Neural progenitor cell (in vitro differentiated cells): ENCODE results near the gene PRDM2. TPM values are rescaled to one million over a fixed set of nuclear protein-coding genes. Genes with fewer than 3 reads are reported as not detected.
A peak's percentile ranks its signal among the peaks of the same experiment; 100 is the strongest.

Experiments used
- DNase-seq: peaks from one replicate; pipeline ENCODE4 v3.0.0-alpha.2; 2016; ENCODE audit warnings: low spot score
- H2AFZ ChIP-seq: fragments of 200-600 bp; sonication (generic); replicated peaks from 2 replicates; pipeline ENCODE4 v1.6.1; 2016; ENCODE audit warnings: antibody characterized with exemption
- H3F3A ChIP-seq: fragments of 200-600 bp; sonication (generic); 2 replicates; pipeline ENCODE4 v1.6.1; 2016; ENCODE audit warnings: antibody characterized with exemption, low read depth
- H3K27ac ChIP-seq: fragments of 200-600 bp; sonication (generic); 2 replicates; pipeline ENCODE4 v1.5.1; 2016; ENCODE audit warnings: mild to moderate bottlenecking
- H3K27me3 ChIP-seq: fragments of 200-600 bp; sonication (generic); 2 replicates; pipeline ENCODE4 v1.6.1; 2016; ENCODE audit warnings: mild to moderate bottlenecking, moderate library complexity
- H3K36me3 ChIP-seq: fragments of 200-600 bp; sonication (generic); 2 replicates; pipeline ENCODE4 v1.5.1; 2016
- H3K4me1 ChIP-seq: fragments of 200-600 bp; sonication (generic); 2 replicates; pipeline ENCODE4 v1.6.1; 2016; ENCODE audit warnings: mixed run types
- H3K4me2 ChIP-seq: fragments of 200-600 bp; sonication (generic); 2 replicates; pipeline ENCODE4 v1.6.1; 2016
- H3K4me3 ChIP-seq: fragments of 200-600 bp; sonication (generic); 2 replicates; pipeline ENCODE4 v1.5.1; 2016
- H3K79me2 ChIP-seq: fragments of 200-600 bp; sonication (generic); 2 replicates; pipeline ENCODE4 v1.6.1; 2016; ENCODE audit warnings: low read depth
- H3K9ac ChIP-seq: fragments of 200-600 bp; sonication (generic); 2 replicates; pipeline ENCODE4 v1.6.1; 2016
- H3K9me3 ChIP-seq: fragments of 200-600 bp; sonication (generic); 2 replicates; pipeline ENCODE4 v1.5.1; 2016; ENCODE audit warnings: low read depth
- H4K20me1 ChIP-seq: fragments of 200-600 bp; sonication (generic); 2 replicates; pipeline ENCODE4 v1.6.1; 2016; ENCODE audit warnings: low read depth
- H3K27ac Mint-ChIP-seq: 3 replicates; pipeline ENCODE4 v1.8.0; 2021; ENCODE audit warnings: mixed read lengths
- H3K27me3 Mint-ChIP-seq: 2 replicates; pipeline ENCODE4 v1.8.0; 2022; ENCODE audit warnings: low read depth, mild to moderate bottlenecking, inconsistent platforms, moderate library complexity, mixed read lengths; ENCODE audit not compliant: insufficient read depth
- H3K36me3 Mint-ChIP-seq: 3 replicates; pipeline ENCODE4 v1.8.0; 2021; ENCODE audit warnings: mixed read lengths
- H3K4me1 Mint-ChIP-seq: 3 replicates; pipeline ENCODE4 v1.8.0; 2021; ENCODE audit warnings: mixed read lengths
- H3K4me3 Mint-ChIP-seq: 3 replicates; pipeline ENCODE4 v1.8.0; 2021; ENCODE audit warnings: mild to moderate bottlenecking, moderate library complexity, mixed read lengths
- H3K9me3 Mint-ChIP-seq: 3 replicates; pipeline ENCODE4 v1.8.0; 2020; ENCODE audit warnings: mixed read lengths
- CTCF ChIP-seq: fragments of 200-600 bp; sonication (generic); IDR thresholded peaks from 2 replicates; pipeline ENCODE4 v1.5.1; 2017; ENCODE audit warnings: antibody characterized with exemption, mild to moderate bottlenecking
- EZH2 ChIP-seq: fragments of 200-600 bp; sonication (generic); IDR thresholded peaks from 2 replicates; pipeline ENCODE4 v1.6.1; 2017; ENCODE audit warnings: antibody characterized with exemption, mild to moderate bottlenecking, moderate library complexity
- EZH2phosphoT487 ChIP-seq: fragments of 200-600 bp; sonication (generic); IDR thresholded peaks from 2 replicates; pipeline ENCODE4 v1.6.1; 2017; ENCODE audit warnings: antibody characterized with exemption
- total RNA-seq: library from RNA; depleted of rRNA; stranded (reverse); fragments of >200 nt; gene quantifications from 2 replicates; pipeline ENCODE4 v1.2.3, GENCODE V29; 2015; ENCODE audit warnings: low replicate concordance

PRDM2 gene
- total RNA-seq, 1 donor from 2014 or later = 22.0 TPM

DNA sequence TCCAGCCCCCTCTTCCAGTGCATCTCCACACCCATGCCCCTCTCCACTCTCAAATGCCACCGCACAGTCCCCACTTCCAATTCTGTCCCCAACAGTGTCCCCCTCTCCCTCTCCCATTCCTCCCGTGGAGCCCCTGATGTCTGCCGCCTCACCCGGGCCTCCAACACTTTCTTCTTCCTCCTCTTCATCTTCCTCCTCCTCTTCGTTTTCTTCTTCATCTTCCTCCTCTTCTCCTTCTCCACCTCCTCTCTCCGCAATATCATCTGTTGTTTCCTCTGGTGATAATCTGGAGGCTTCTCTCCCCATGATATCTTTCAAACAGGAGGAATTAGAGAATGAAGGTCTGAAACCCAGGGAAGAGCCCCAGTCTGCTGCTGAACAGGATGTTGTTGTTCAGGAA, 80.8 kb downstream of the PRDM2 start:
- Histone ChIP-seq H2AFZ (no peak overlapping the region), H3K27ac (no peak overlapping the region), H3K36me3 (peaks cover 6% of the 10 kb centered on the region), H3K79me2 (no peaks in the 10 kb centered on the region), H3K9ac (no peak overlapping the region), H3F3A (no peaks in the 10 kb centered on the region), H4K20me1 (peaks cover 20% of the 10 kb centered on the region), H3K4me1 (no peaks in the 10 kb centered on the region), H3K9me3 (no peaks in the 10 kb centered on the region), H3K27me3 (no peaks in the 10 kb centered on the region), H3K4me2 (no peak overlapping the region), H3K4me3 (no peak overlapping the region)
- no peaks in the 10 kb centered on the region for H3K9me3 Mint-ChIP-seq
- H3K4me3 Mint-ChIP-seq = no peak overlapping the region
- DNase-seq = no peak
- no peaks in the 10 kb centered on the region for H3K27me3 Mint-ChIP-seq
- no peak overlapping the region for H3K27ac Mint-ChIP-seq
- peaks cover 23% of the 10 kb centered on the region for H3K4me1 Mint-ChIP-seq
- no peak for TF ChIP-seq EZH2phosphoT487
- H3K36me3 Mint-ChIP-seq = peaks cover 43% of the 10 kb centered on the region

DNA sequence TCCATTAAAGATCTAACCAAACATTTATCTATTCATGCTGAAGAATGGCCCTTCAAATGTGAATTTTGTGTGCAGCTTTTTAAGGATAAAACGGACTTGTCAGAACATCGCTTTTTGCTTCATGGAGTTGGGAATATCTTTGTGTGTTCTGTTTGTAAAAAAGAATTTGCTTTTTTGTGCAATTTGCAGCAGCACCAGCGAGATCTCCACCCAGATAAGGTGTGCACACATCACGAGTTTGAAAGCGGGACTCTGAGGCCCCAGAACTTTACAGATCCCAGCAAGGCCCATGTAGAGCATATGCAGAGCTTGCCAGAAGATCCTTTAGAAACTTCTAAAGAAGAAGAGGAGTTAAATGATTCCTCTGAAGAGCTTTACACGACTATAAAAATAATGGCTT, 81.2 kb downstream of the PRDM2 start:
- Histone ChIP-seq H3K4me1 (no peaks in the 10 kb centered on the region), H3K9ac (no peak overlapping the region), H3K9me3 (no peaks in the 10 kb centered on the region), H4K20me1 (peaks cover 23% of the 10 kb centered on the region), H3K27me3 (no peaks in the 10 kb centered on the region), H3F3A (no peaks in the 10 kb centered on the region), H3K79me2 (no peaks in the 10 kb centered on the region), H3K27ac (no peak overlapping the region), H3K36me3 (peaks cover 6% of the 10 kb centered on the region), H3K4me2 (no peak overlapping the region), H2AFZ (no peak overlapping the region), H3K4me3 (no peak overlapping the region)
- Mint-ChIP-seq H3K27me3 (no peaks in the 10 kb centered on the region), H3K4me1 (peaks cover 25% of the 10 kb centered on the region), H3K9me3 (no peaks in the 10 kb centered on the region), H3K27ac (no peak overlapping the region), H3K36me3 (peaks cover 47% of the 10 kb centered on the region), H3K4me3 (no peak overlapping the region)
- TF ChIP-seq CTCF = no peak
- no peak for DNase-seq

GRCh38 chr1:13781907-13782633, 82.1 kb downstream of the PRDM2 start:
- no peaks in the 10 kb centered on the region for H3K4me1 ChIP-seq
- peaks cover 31% of the 10 kb centered on the region for H4K20me1 ChIP-seq
- no peak for DNase-seq
- H3K27me3 ChIP-seq = no peaks in the 10 kb centered on the region
- H3K27ac ChIP-seq = no peak overlapping the region
- H3K36me3 ChIP-seq = peaks cover 6% of the 10 kb centered on the region
- no peak overlapping the region for H3K4me3 Mint-ChIP-seq
- no peak overlapping the region for H3K4me3 ChIP-seq
- H3K27me3 Mint-ChIP-seq = no peaks in the 10 kb centered on the region
- H3F3A ChIP-seq = no peaks in the 10 kb centered on the region
- peaks cover 26% of the 10 kb centered on the region for H3K4me1 Mint-ChIP-seq
- H3K79me2 ChIP-seq = no peaks in the 10 kb centered on the region
- no peak overlapping the region for H3K4me2 ChIP-seq
- H3K27ac Mint-ChIP-seq = no peak overlapping the region
- no peak for TF ChIP-seq CTCF
- TF ChIP-seq EZH2 = no peak
- TF ChIP-seq EZH2phosphoT487 = no peak
- no peaks in the 10 kb centered on the region for H3K9me3 Mint-ChIP-seq
- no peak overlapping the region for H2AFZ ChIP-seq
- H3K36me3 Mint-ChIP-seq = peaks cover 51% of the 10 kb centered on the region
- H3K9me3 ChIP-seq = no peaks in the 10 kb centered on the region
- no peak overlapping the region for H3K9ac ChIP-seq

DNA sequence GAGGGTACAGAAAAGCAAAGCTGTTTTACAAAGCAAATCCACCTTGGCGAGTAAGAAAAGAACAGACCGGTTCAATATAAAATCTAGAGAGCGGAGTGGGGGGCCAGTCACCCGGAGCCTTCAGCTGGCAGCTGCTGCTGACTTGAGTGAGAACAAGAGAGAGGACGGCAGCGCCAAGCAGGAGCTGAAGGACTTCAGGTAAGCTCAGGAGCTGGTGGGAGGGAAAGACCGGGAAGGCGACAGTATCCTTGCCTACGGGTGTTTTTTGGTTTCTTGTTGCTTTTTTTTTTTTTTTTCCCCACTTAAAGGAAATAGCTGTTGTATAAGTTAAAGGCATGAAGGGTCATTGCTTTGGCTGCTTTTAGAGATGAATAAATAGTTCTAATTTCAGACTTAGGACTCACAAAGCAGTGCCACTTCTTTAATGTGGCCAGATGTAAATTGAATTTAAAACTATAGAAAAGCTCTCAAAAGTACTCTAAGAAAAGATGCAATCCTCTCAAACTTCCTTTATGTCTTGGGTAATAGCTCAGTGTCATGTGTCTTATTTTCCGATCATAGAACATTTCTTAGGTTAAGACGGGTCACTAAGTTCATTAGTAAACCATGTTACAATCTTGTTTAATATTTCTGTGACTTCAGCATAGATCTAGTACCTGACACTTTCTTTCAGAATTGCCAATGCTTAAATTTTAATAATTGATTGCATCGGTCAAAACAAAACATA, 82.8 kb downstream of the PRDM2 start:
- H3K4me1 ChIP-seq = no peaks in the 10 kb centered on the region
- Mint-ChIP-seq H3K27ac (peak overlapping the region; percentile 90), H3K9me3 (no peaks in the 10 kb centered on the region), H3K4me3 (no peak overlapping the region), H3K36me3 (peaks cover 51% of the 10 kb centered on the region), H3K4me1 (peaks cover 26% of the 10 kb centered on the region), H3K27me3 (no peaks in the 10 kb centered on the region)
- peaks cover 6% of the 10 kb centered on the region for H3K36me3 ChIP-seq
- TF ChIP-seq EZH2phosphoT487 = no peak
- TF ChIP-seq EZH2 = no peak
- no peak for TF ChIP-seq CTCF
- DNase-seq = no peak
- no peak overlapping the region for H3K9ac ChIP-seq
- H3K79me2 ChIP-seq = no peaks in the 10 kb centered on the region
- H3K9me3 ChIP-seq = no peaks in the 10 kb centered on the region
- H3K4me2 ChIP-seq = no peak overlapping the region
- H4K20me1 ChIP-seq = peaks cover 32% of the 10 kb centered on the region
- H3K27me3 ChIP-seq = no peaks in the 10 kb centered on the region
- H3K4me3 ChIP-seq = no peak overlapping the region
- H2AFZ ChIP-seq = no peak overlapping the region
- H3K27ac ChIP-seq = no peak overlapping the region
- no peaks in the 10 kb centered on the region for H3F3A ChIP-seq
